GM06990 (cell line): ENCODE measurements around the gene GPR31.
A peak's percentile ranks its signal among the peaks of the same experiment; 100 is the strongest.

Source experiments
- DNase-seq: peaks from one replicate; pipeline ENCODE4 v3.0.0-alpha.2; 2011; ENCODE audit not compliant: insufficient read length; ENCODE audit errors: extremely low read depth
- H3K27me3 ChIP-seq: replicated peaks from 2 replicates; pipeline ENCODE4 v1.6.0; 2011; ENCODE audit warnings: low read length; ENCODE audit not compliant: control insufficient read depth, insufficient read depth
- H3K36me3 ChIP-seq: 2 replicates; pipeline ENCODE4 v1.5.1; 2011; ENCODE audit warnings: low read length; ENCODE audit not compliant: control insufficient read depth, insufficient read depth
- H3K4me3 ChIP-seq: replicated peaks from 2 replicates; pipeline ENCODE4 v1.5.1; 2011; ENCODE audit warnings: low read depth, mild to moderate bottlenecking, control low read depth, low read length
- TF ChIP-seq, protein P1 (sequence below): IDR thresholded peaks from 2 replicates; pipeline ENCODE4 v1.5.1; 2011; ENCODE audit warnings: low read length, control low read depth, mild to moderate bottlenecking, inconsistent platforms; ENCODE audit not compliant: insufficient read depth, poor library complexity, severe bottlenecking

GPR31 gene

DNA sequence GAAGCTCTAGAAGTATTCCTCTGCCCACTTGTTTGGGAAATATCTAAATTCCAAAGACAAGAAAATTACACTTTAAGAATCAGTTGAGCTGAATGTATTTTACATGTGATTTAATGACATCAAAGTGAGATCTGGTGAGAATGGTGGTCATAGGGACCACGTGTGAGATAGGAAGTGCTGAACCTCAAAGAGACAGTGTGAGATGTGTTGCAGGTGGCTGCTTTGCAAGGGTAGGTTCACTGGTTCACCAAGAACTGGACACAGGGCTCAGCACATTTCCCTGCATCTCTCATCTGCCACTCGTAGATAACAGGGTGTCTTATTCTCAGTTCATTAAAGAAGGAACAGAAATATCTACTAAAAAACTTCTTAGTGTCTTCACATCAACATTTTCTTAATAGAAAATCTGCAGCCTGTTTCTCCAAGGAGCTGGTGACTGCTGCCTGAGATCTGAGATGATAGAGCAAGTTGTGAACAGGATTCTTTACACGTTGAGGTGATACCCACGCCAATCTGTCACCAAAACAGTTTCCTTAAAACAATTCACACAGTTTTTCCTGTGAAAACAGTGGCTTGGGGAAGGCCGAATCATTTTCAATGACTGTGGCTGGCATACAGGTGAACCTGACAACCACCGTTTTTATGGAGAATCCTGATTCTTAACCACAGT lies 27.6 kb downstream of the GPR31 start:
- H3K27me3 ChIP-seq: no peaks in the 10 kb centered on the region
- TF ChIP-seq, protein P1, sequence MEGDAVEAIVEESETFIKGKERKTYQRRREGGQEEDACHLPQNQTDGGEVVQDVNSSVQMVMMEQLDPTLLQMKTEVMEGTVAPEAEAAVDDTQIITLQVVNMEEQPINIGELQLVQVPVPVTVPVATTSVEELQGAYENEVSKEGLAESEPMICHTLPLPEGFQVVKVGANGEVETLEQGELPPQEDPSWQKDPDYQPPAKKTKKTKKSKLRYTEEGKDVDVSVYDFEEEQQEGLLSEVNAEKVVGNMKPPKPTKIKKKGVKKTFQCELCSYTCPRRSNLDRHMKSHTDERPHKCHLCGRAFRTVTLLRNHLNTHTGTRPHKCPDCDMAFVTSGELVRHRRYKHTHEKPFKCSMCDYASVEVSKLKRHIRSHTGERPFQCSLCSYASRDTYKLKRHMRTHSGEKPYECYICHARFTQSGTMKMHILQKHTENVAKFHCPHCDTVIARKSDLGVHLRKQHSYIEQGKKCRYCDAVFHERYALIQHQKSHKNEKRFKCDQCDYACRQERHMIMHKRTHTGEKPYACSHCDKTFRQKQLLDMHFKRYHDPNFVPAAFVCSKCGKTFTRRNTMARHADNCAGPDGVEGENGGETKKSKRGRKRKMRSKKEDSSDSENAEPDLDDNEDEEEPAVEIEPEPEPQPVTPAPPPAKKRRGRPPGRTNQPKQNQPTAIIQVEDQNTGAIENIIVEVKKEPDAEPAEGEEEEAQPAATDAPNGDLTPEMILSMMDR: no peak
- H3K4me3 ChIP-seq: no peak overlapping the region
- no peak for DNase-seq
- no peaks in the 10 kb centered on the region for H3K36me3 ChIP-seq

- DNase-seq: no peak
- no peaks in the 10 kb centered on the region for H3K27me3 ChIP-seq
- no peaks in the 10 kb centered on the region for H3K36me3 ChIP-seq
- no peak overlapping the region for H3K4me3 ChIP-seq
- TF ChIP-seq, protein P1: no peak
These were observed 28.2 kb downstream of the GPR31 start for GRCh38 chr6:167129562-167129961.

DNA sequence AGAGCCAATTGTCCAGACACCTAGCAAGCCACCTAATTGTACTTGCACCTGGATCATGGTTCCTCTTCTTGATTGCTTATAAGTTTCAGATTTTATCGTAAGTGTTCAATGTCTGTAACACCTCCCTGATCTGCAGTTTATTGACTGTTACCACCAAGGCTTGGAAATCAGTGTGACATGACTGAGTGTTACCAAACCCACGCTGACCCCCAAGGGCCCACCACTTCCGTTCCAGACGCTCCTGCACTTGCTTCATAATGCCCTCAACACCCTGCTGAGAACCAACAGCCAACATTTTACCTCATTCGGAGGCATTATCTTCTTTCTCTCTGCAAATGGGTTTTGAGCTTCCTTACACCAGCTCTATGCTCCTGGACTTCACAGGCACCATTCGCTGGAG lies 28.6 kb downstream of the GPR31 start:
- TF ChIP-seq, protein P1: no peak
- Histone ChIP-seq H3K27me3 (no peaks in the 10 kb centered on the region), H3K4me3 (no peak overlapping the region), H3K36me3 (no peaks in the 10 kb centered on the region)
- peak; percentile 43 for DNase-seq

- no peak overlapping the region for H3K4me3 ChIP-seq
- H3K36me3 ChIP-seq: no peaks in the 10 kb centered on the region
- TF ChIP-seq, protein P1: peak; percentile 6
- no peak for DNase-seq
- H3K27me3 ChIP-seq: no peaks in the 10 kb centered on the region
These were observed 29.8 kb downstream of the GPR31 start for GRCh38 chr6:167127785-167128531.

- Histone ChIP-seq H3K4me3 (no peak overlapping the region), H3K27me3 (no peaks in the 10 kb centered on the region), H3K36me3 (no peaks in the 10 kb centered on the region)
- no peak for DNase-seq
- TF ChIP-seq, protein P1: no peak
These were observed 31.9 kb downstream of the GPR31 start for GRCh38 chr6:167125855-167126349.
